GM23338 (cell line): Measurements from ENCODE around the gene NHLH1. TPM values are rescaled to one million over a fixed set of nuclear protein-coding genes. Genes with fewer than 3 reads are reported as not detected.

ENCODE experiments used
- ATAC-seq: fragments of 200-7000 bp; cut with Tn5 transposase; 3 replicates; pipeline ENCODE4 v1.9.1; 2020
- DNase-seq: peaks from one replicate; pipeline ENCODE4 v3.0.0-alpha.2; 2015; ENCODE audit warnings: low spot score
- H2AFZ ChIP-seq: fragments of 200-600 bp; sonication (generic); 2 replicates; pipeline ENCODE4 v1.8.0; 2016; ENCODE audit warnings: antibody characterized with exemption, mild to moderate bottlenecking, moderate library complexity
- H3F3A ChIP-seq: fragments of 200-600 bp; sonication (generic); replicated peaks from 2 replicates; pipeline ENCODE4 v1.8.0; 2017; ENCODE audit warnings: antibody characterized with exemption, mixed run types, low read depth
- H3K27ac ChIP-seq: fragments of 200-600 bp; sonication (generic); 2 replicates; pipeline ENCODE4 v1.6.1; 2016; ENCODE audit warnings: low read depth
- H3K27me3 ChIP-seq: fragments of 200-600 bp; sonication (generic); 2 replicates; pipeline ENCODE4 v1.8.0; 2016; ENCODE audit warnings: mild to moderate bottlenecking, mixed run types, moderate library complexity; ENCODE audit not compliant: insufficient read depth
- H3K36me3 ChIP-seq: fragments of 200-600 bp; sonication (generic); 2 replicates; pipeline ENCODE4 v1.8.0; 2016; ENCODE audit warnings: mild to moderate bottlenecking; ENCODE audit not compliant: insufficient read depth
- H3K4me1 ChIP-seq: fragments of 200-600 bp; sonication (generic); 2 replicates; pipeline ENCODE4 v1.8.0; 2016; ENCODE audit warnings: mild to moderate bottlenecking, moderate library complexity; ENCODE audit not compliant: insufficient read depth
- H3K4me2 ChIP-seq: fragments of 200-600 bp; sonication (generic); 2 replicates; pipeline ENCODE4 v1.7.1; 2017; ENCODE audit warnings: mixed run types
- H3K4me3 ChIP-seq: fragments of 200-600 bp; sonication (generic); 2 replicates; pipeline ENCODE4 v1.6.1; 2016; ENCODE audit warnings: mixed run types
- H3K79me2 ChIP-seq: fragments of 200-600 bp; sonication (generic); replicated peaks from 2 replicates; pipeline ENCODE4 v1.8.0; 2017; ENCODE audit warnings: mild to moderate bottlenecking; ENCODE audit not compliant: insufficient read depth
- H3K9me2 ChIP-seq: fragments of 200-600 bp; sonication (generic); 2 replicates; pipeline ENCODE4 v1.8.0; 2017; ENCODE audit not compliant: insufficient read depth
- H4K20me1 ChIP-seq: fragments of 200-600 bp; sonication (generic); replicated peaks from 2 replicates; pipeline ENCODE4 v1.8.0; 2017; ENCODE audit warnings: mild to moderate bottlenecking; ENCODE audit not compliant: insufficient read depth
- H3K27ac Mint-ChIP-seq: 2 replicates; pipeline ENCODE4 v1.8.0; 2020; ENCODE audit warnings: inconsistent platforms, mild to moderate bottlenecking, moderate library complexity, mixed read lengths
- H3K27me3 Mint-ChIP-seq: 3 replicates; pipeline ENCODE4 v1.8.0; 2022; ENCODE audit warnings: low read depth, mild to moderate bottlenecking, moderate library complexity, mixed read lengths, inconsistent platforms; ENCODE audit not compliant: insufficient read depth, poor library complexity
- H3K36me3 Mint-ChIP-seq: 3 replicates; pipeline ENCODE4 v1.8.0; 2021; ENCODE audit warnings: low read depth, mild to moderate bottlenecking, inconsistent platforms, moderate library complexity, mixed read lengths
- H3K4me1 Mint-ChIP-seq: 3 replicates; pipeline ENCODE4 v1.8.0; 2020; ENCODE audit warnings: mild to moderate bottlenecking, inconsistent platforms, mixed read lengths
- H3K4me3 Mint-ChIP-seq: 3 replicates; pipeline ENCODE4 v1.8.0; 2021; ENCODE audit warnings: moderate library complexity, mild to moderate bottlenecking, inconsistent platforms, mixed read lengths
- H3K9me3 Mint-ChIP-seq: 3 replicates; pipeline ENCODE4 v1.8.0; 2020; ENCODE audit warnings: moderate library complexity, mild to moderate bottlenecking, inconsistent platforms, mixed read lengths
- CREB1 ChIP-seq: fragments of 250-450 bp; sonication (Bioruptor Pico); IDR thresholded peaks from 2 replicates; pipeline ENCODE4 v1.5.0; 2020; ENCODE audit warnings: low read depth, mild to moderate bottlenecking, moderate library complexity
- CTCF ChIP-seq, 2 experiments: fragments of 200-600 bp in 1 of 2; sonication (generic) in 1 of 2; conservative IDR thresholded peaks; 2 replicates each; pipeline versions ENCODE4 v1.5.1 to v1.6.1; 2016 to 2017; ENCODE audit warnings: antibody characterized with exemption in 2 of 2, low read depth in 2 of 2, mild to moderate bottlenecking in 2 of 2, moderate library complexity in 1 of 2
- JUNB ChIP-seq: IDR thresholded peaks from one replicate; pipeline ENCODE4 v1.6.1; 2016; ENCODE audit warnings: antibody characterized with exemption; ENCODE audit not compliant: unreplicated experiment
- NANOG ChIP-seq: IDR thresholded peaks from 2 replicates; pipeline ENCODE4 v1.6.1; 2016; ENCODE audit warnings: antibody characterized with exemption, borderline replicate concordance
- ZNF331 ChIP-seq: fragments of 250-450 bp; sonication (Bioruptor Pico); IDR thresholded peaks from 2 replicates; pipeline ENCODE4 v1.5.0; 2020; ENCODE audit warnings: low read depth, mild to moderate bottlenecking, moderate library complexity
- polyA plus RNA-seq: library from polyadenylated mRNA; unstranded; fragments of >200 nt; fragmentation: Nextera tagmentation; extraction: Ambion mirVana; gene quantifications from 2 replicates; pipeline ENCODE4 v1.2.1, GENCODE V29; 2016
- total RNA-seq: library from RNA; depleted of rRNA; stranded (reverse); fragments of >200 nt; shearing (Covaris generic); gene quantifications from 2 replicates; pipeline ENCODE4 v1.2.3, GENCODE V29; 2014
- TF ChIP-seq, protein P1 (sequence below): fragments of 250-450 bp; sonication (Bioruptor Pico); IDR thresholded peaks from 2 replicates; pipeline ENCODE4 v1.5.0; 2020; ENCODE audit warnings: mild to moderate bottlenecking, moderate library complexity

NHLH1 gene
- total and polyA plus RNA-seq, 2 experiments from 2014 or later, result 0.69 to 0.89 TPM

GRCh38 chr1:160375788-160376524 is 9.1 kb downstream of the NHLH1 start:
- no peaks in the 10 kb centered on the region for H3K9me2 ChIP-seq
- no peaks in the 10 kb centered on the region for H4K20me1 ChIP-seq
- H3K79me2 ChIP-seq, result no peaks in the 10 kb centered on the region
- H3K36me3 ChIP-seq, result no peaks in the 10 kb centered on the region
- no peak for TF ChIP-seq NANOG
- no peak for TF ChIP-seq CTCF (conservative IDR thresholded peaks at IDR 0.05; ENCODE audit: low read depth in 2 of 2)
- 0 out of 2 replicates have a peak, but pooled peaks have one; percentile 31 for TF ChIP-seq CREB1
- no peak for TF ChIP-seq JUNB
- no peak for TF ChIP-seq ZNF331 (CRISPR knock-in tag)
- TF ChIP-seq, protein P1, sequence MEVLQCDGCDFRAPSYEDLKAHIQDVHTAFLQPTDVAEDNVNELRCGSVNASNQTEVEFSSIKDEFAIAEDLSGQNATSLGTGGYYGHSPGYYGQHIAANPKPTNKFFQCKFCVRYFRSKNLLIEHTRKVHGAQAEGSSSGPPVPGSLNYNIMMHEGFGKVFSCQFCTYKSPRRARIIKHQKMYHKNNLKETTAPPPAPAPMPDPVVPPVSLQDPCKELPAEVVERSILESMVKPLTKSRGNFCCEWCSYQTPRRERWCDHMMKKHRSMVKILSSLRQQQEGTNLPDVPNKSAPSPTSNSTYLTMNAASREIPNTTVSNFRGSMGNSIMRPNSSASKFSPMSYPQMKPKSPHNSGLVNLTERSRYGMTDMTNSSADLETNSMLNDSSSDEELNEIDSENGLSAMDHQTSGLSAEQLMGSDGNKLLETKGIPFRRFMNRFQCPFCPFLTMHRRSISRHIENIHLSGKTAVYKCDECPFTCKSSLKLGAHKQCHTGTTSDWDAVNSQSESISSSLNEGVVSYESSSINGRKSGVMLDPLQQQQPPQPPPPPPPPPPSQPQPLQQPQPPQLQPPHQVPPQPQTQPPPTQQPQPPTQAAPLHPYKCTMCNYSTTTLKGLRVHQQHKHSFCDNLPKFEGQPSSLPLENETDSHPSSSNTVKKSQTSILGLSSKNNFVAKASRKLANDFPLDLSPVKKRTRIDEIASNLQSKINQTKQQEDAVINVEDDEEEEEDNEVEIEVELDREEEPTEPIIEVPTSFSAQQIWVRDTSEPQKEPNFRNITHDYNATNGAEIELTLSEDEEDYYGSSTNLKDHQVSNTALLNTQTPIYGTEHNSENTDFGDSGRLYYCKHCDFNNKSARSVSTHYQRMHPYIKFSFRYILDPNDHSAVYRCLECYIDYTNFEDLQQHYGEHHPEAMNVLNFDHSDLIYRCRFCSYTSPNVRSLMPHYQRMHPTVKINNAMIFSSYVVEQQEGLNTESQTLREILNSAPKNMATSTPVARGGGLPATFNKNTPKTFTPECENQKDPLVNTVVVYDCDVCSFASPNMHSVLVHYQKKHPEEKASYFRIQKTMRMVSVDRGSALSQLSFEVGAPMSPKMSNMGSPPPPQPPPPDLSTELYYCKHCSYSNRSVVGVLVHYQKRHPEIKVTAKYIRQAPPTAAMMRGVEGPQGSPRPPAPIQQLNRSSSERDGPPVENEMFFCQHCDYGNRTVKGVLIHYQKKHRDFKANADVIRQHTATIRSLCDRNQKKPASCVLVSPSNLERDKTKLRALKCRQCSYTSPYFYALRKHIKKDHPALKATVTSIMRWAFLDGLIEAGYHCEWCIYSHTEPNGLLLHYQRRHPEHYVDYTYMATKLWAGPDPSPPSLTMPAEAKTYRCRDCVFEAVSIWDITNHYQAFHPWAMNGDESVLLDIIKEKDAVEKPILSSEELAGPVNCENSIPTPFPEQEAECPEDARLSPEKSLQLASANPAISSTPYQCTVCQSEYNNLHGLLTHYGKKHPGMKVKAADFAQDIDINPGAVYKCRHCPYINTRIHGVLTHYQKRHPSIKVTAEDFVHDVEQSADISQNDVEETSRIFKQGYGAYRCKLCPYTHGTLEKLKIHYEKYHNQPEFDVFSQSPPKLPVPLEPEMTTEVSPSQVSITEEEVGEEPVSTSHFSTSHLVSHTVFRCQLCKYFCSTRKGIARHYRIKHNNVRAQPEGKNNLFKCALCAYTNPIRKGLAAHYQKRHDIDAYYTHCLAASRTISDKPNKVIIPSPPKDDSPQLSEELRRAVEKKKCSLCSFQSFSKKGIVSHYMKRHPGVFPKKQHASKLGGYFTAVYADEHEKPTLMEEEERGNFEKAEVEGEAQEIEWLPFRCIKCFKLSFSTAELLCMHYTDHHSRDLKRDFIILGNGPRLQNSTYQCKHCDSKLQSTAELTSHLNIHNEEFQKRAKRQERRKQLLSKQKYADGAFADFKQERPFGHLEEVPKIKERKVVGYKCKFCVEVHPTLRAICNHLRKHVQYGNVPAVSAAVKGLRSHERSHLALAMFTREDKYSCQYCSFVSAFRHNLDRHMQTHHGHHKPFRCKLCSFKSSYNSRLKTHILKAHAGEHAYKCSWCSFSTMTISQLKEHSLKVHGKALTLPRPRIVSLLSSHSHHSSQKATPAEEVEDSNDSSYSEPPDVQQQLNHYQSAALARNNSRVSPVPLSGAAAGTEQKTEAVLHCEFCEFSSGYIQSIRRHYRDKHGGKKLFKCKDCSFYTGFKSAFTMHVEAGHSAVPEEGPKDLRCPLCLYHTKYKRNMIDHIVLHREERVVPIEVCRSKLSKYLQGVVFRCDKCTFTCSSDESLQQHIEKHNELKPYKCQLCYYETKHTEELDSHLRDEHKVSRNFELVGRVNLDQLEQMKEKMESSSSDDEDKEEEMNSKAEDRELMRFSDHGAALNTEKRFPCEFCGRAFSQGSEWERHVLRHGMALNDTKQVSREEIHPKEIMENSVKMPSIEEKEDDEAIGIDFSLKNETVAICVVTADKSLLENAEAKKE (CRISPR knock-in tag), result no peak
- H3K27me3 Mint-ChIP-seq, result peaks cover 14% of the 10 kb centered on the region
- peaks cover 34% of the 10 kb centered on the region for H3K4me1 ChIP-seq
- peaks cover 48% of the 10 kb centered on the region for H3K4me1 Mint-ChIP-seq
- H3K27ac ChIP-seq, result no peak overlapping the region; the same call in 1 of the 2 replicates
- H3K4me2 ChIP-seq, result peak overlapping the region; percentile 84
- 0 out of 2 replicates have a peak, but pooled peaks cover 5% of the 10 kb centered on the region for H3F3A ChIP-seq
- H3K36me3 Mint-ChIP-seq, result no peaks in the 10 kb centered on the region; the same call in 2 of the 3 replicates
- no peaks in the 10 kb centered on the region for H3K27me3 ChIP-seq
- peak; percentile 71 for DNase-seq
- H3K4me3 Mint-ChIP-seq, result peak overlapping the region; percentile 27
- peak overlapping the region; percentile 6; the same call in 1 of the 2 replicates for H3K4me3 ChIP-seq
- peak overlapping the region; percentile 97; the same call in 1 of the 2 replicates for H2AFZ ChIP-seq
- peak; percentile 77 for ATAC-seq
- no peaks in the 10 kb centered on the region for H3K9me3 Mint-ChIP-seq
- no peak overlapping the region for H3K27ac Mint-ChIP-seq
